ENCODE measurements around the gene TOMM40L. TPM values are rescaled to one million over a fixed set of nuclear protein-coding genes. Genes with fewer than 3 reads are reported as not detected.
"Not testable (repeated sequence)": the region's sequence is repeated elsewhere in the genome, so short reads cannot be mapped to it uniquely, and the experiment has no call there.

Gene TOMM40L
- total RNA-seq, 4 donors from 2014 or later = 9.3 to 24.3 (median 14.0) TPM

GRCh38 chr1:161222175-161223019 is 3.5 kb upstream of the TOMM40L start:
- TF ChIP-seq POLR2A (IDR thresholded peaks at IDR 0.05) (no peak), CTCF (IDR thresholded peaks at IDR 0.05) (no peak), EP300 (IDR thresholded peaks at IDR 0.05) (no peak), POLR2AphosphoS5 (IDR thresholded peaks at IDR 0.05) (no peak)
- ATAC-seq = no peak
- WGBS, 2 donors (ENCODE audit: low coverage in 1 of 2) = 66 to 81% methylated on average over 2 to 5 of the region's 6 CpGs
- Histone ChIP-seq H3K27ac (no peak overlapping the region), H3K4me1 (peaks cover 0 to 21% (median 11%) of the 10 kb centered on the region in 3 donors), H3K9me3 (no peaks in the 10 kb centered on the region), H3K27me3 (no peaks in the 10 kb centered on the region), H3K4me3 (no peak overlapping the region), H3K36me3 (no peaks in the 10 kb centered on the region)

- no peak overlapping the region for H3K4me3 ChIP-seq
- H3K9me3 ChIP-seq = no peaks in the 10 kb centered on the region
- TF ChIP-seq CTCF (IDR thresholded peaks at IDR 0.05) (no peak), POLR2A (IDR thresholded peaks at IDR 0.05) (no peak)
- H3K36me3 ChIP-seq = peaks cover 0 to 13% of the 10 kb centered on the region in 2 donors
- no peaks in the 10 kb centered on the region for H3K27me3 ChIP-seq
- ATAC-seq = no peak
- 79 to 88% methylated on average over 6 to 7 of the region's 7 CpGs for WGBS, 2 donors (ENCODE audit: low coverage in 1 of 2)
- peaks cover 0 to 29% (median 18%) of the 10 kb centered on the region in 3 donors for H3K4me1 ChIP-seq
- H3K27ac ChIP-seq = no peak overlapping the region
Measured at GRCh38 chr1:161223805-161224694, 1.8 kb upstream of the TOMM40L start.

GRCh38 chr1:161224695-161225087 is 1.2 kb upstream of the TOMM40L start:
- peaks cover 0 to 20% of the 10 kb centered on the region in 2 donors for H3K36me3 ChIP-seq
- ATAC-seq, H3K27me3 ChIP-seq, H3K4me3 ChIP-seq, H3K9me3 ChIP-seq: not testable (repeated sequence)
- peaks cover 0 to 29% (median 18%) of the 10 kb centered on the region in 3 donors for H3K4me1 ChIP-seq
- whole genome bisulfite sequencing, 2 donors (ENCODE audit: low coverage in 1 of 2) = 70% methylated on average over 4 of the region's 13 CpGs; no CpG with 5 or more reads in 1 of the 2 donors
- H3K27ac ChIP-seq = peak overlapping the region in 1 of 4 donors; percentile 73

- no peak overlapping the region for H3K4me3 ChIP-seq
- WGBS, 2 donors (ENCODE audit: low coverage in 1 of 2) = 50% methylated on average over 5 of the region's 7 CpGs; no CpG with 5 or more reads in 1 of the 2 donors
- ATAC-seq = peak; percentile 3
- H3K36me3 ChIP-seq = peaks cover 0 to 24% of the 10 kb centered on the region in 2 donors
- no peaks in the 10 kb centered on the region for H3K27me3 ChIP-seq
- no peaks in the 10 kb centered on the region for H3K9me3 ChIP-seq
- peak overlapping the region; percentile 22 to 73 (median 72) for H3K27ac ChIP-seq
- peaks cover 0 to 29% (median 18%) of the 10 kb centered on the region in 3 donors for H3K4me1 ChIP-seq
- TF ChIP-seq CTCF (IDR thresholded peaks at IDR 0.05) = no peak
- TF ChIP-seq POLR2A (IDR thresholded peaks at IDR 0.05) = no peak
- TF ChIP-seq EP300 (IDR thresholded peaks at IDR 0.05) = no peak
- no peak for TF ChIP-seq POLR2AphosphoS5 (IDR thresholded peaks at IDR 0.05)
Measured at GRCh38 chr1:161225178-161225533, 704 bp upstream of the TOMM40L start.

GRCh38 chr1:161226320-161226711 is 456 bp downstream of the TOMM40L start:
- Histone ChIP-seq H3K4me1 (peaks cover 0 to 29% (median 18%) of the 10 kb centered on the region in 3 donors), H3K27ac (peak overlapping the region; percentile 16 to 89 (median 77)), H3K9me3 (no peaks in the 10 kb centered on the region), H3K36me3 (peaks cover 0 to 32% of the 10 kb centered on the region in 2 donors), H3K27me3 (no peaks in the 10 kb centered on the region), H3K4me3 (peak overlapping the region; percentile 65 to 72)
- 0 to 20% methylated on average over 2 to 3 of the region's 15 CpGs for whole genome bisulfite sequencing, 2 donors (ENCODE audit: low coverage in 1 of 2)
- TF ChIP-seq POLR2A (IDR thresholded peaks at IDR 0.05) (no peak), CTCF (IDR thresholded peaks at IDR 0.05) (no peak), EP300 (IDR thresholded peaks at IDR 0.05) (no peak), POLR2AphosphoS5 (IDR thresholded peaks at IDR 0.05) (no peak)
- ATAC-seq = no peak

Data from gastroesophageal sphincter (tissue), 4 donors.